Left lung (tissue), 10 donors: ENCODE measurements around the gene WDR1. TPM values are rescaled to one million over a fixed set of nuclear protein-coding genes. Genes with fewer than 3 reads are reported as not detected.

ENCODE experiments used
- ATAC-seq: fragments of 200-7000 bp; cut with Tn5 transposase; one replicate; pipeline ENCODE4 v1.9.1; 2020; ENCODE audit warnings: moderate library complexity
- DNase-seq, 4 donors: peaks; one replicate each; pipeline ENCODE4 v3.0.0-alpha.2; 2013 to 2020
- H3K27ac ChIP-seq, 2 donors: fragments of 200-600 bp; sonication (generic) in 1 of 2; one replicate each; pipeline versions ENCODE4 v1.5.0 to v1.8.0; 2020 to 2021
- H3K27me3 ChIP-seq, 2 donors: fragments of 200-600 bp; sonication (generic) in 1 of 2; one replicate each; pipeline versions ENCODE4 v1.5.0 to v1.8.0; 2020 to 2021
- H3K36me3 ChIP-seq, 2 donors: fragments of 200-600 bp; sonication (generic) in 1 of 2; one replicate each; pipeline versions ENCODE4 v1.5.0 to v1.8.0; 2020 to 2021
- H3K4me1 ChIP-seq, 2 donors: fragments of 200-600 bp; one replicate each; pipeline ENCODE4 v1.8.0; 2021
- H3K4me3 ChIP-seq, 2 donors: fragments of 200-600 bp; sonication (generic) in 1 of 2; one replicate each; pipeline versions ENCODE4 v1.5.0 to v1.8.0; 2020 to 2021; ENCODE audit warnings: mild to moderate bottlenecking in 1 of 2
- H3K9me3 ChIP-seq, 2 donors: fragments of 200-600 bp; sonication (generic) in 1 of 2; one replicate each; pipeline versions ENCODE4 v1.5.0 to v1.8.0; 2020 to 2021
- CTCF ChIP-seq, 2 donors: fragments of 200-600 bp; sonication (generic) in 1 of 2; IDR thresholded peaks; one replicate each; pipeline versions ENCODE4 v1.5.0 to v1.8.0; 2021; ENCODE audit warnings: antibody characterized with exemption in 2 of 2
- intact Hi-C, 2 donors: fragments of 100-400 bp; cut with DNase I; formaldehyde crosslinking; loops; one replicate each; pipeline versions ENCODE4 v1.11.2 to v1.14.2; 2022
- polyA plus RNA-seq, 6 donors: library from polyadenylated mRNA; unstranded; fragments of 120-200 nt; gene quantifications; one replicate each; pipeline ENCODE4 v1.2.1, GENCODE V29; 2013; ENCODE audit not compliant: insufficient read length in 6 of 6
- total RNA-seq, 2 donors: library from RNA; stranded (reverse); fragmentation: NEBNext Ultra II Directional; extraction: Animal tissue kit (Norgen Biotek cat#: 25700); gene quantifications; one replicate each; pipeline ENCODE4 v1.2.1, GENCODE V29; 2021
- donor health status: DM: no; HTN: yes; CAD: no.
- donor health status: DM: no; HTN: no; CAD: no.

Gene WDR1
- total and polyA plus RNA-seq, 8 donors, result 133 to 303 (median 157) TPM

GRCh38 chr4:10114607-10115006 lies 2.0 kb downstream of the WDR1 start:
- peaks cover 26 to 73% of the 10 kb centered on the region in 2 donors for H3K4me1 ChIP-seq

GRCh38 chr4:10114147-10114546 lies 2.5 kb downstream of the WDR1 start:
- intact Hi-C loops, result no loop called here
- Histone ChIP-seq H3K36me3 (peaks cover 0 to 63% of the 10 kb centered on the region in 2 donors), H3K27ac (no peak overlapping the region), H3K4me3 (peak overlapping the region in 1 of 2 donors; percentile 97), H3K9me3 (no peaks in the 10 kb centered on the region), H3K27me3 (no peaks in the 10 kb centered on the region), H3K4me1 (peaks cover 31 to 78% of the 10 kb centered on the region in 2 donors)
- no peak for TF ChIP-seq CTCF (IDR thresholded peaks at IDR 0.05)
- ATAC-seq (no peak), DNase-seq (no peak)

More at GRCh38 chr4:10114607-10115006, 2.0 kb downstream of the WDR1 start:
- ATAC-seq (no peak), DNase-seq (no peak)
- Histone ChIP-seq H3K27me3 (no peaks in the 10 kb centered on the region), H3K4me3 (peak overlapping the region in 1 of 2 donors; percentile 97), H3K27ac (peak overlapping the region; percentile 98 to 99), H3K36me3 (peaks cover 0 to 58% of the 10 kb centered on the region in 2 donors), H3K9me3 (no peaks in the 10 kb centered on the region)
- no peak for TF ChIP-seq CTCF (IDR thresholded peaks at IDR 0.05)
- intact Hi-C loops, result no loop called here

- peaks cover 0 to 69% of the 10 kb centered on the region in 2 donors for H3K36me3 ChIP-seq
- DNase-seq (no peak), ATAC-seq (no peak)
- H3K27ac ChIP-seq, result no peak overlapping the region
- intact Hi-C loops, result no loop called here
- peaks cover 34 to 84% of the 10 kb centered on the region in 2 donors for H3K4me1 ChIP-seq
- peak overlapping the region in 1 of 2 donors; percentile 97 for H3K4me3 ChIP-seq
- TF ChIP-seq CTCF (IDR thresholded peaks at IDR 0.05), result no peak
- no peaks in the 10 kb centered on the region for H3K27me3 ChIP-seq
- H3K9me3 ChIP-seq, result no peaks in the 10 kb centered on the region
These were observed 3.1 kb downstream of the WDR1 start for GRCh38 chr4:10113362-10114047.

GRCh38 chr4:10112658-10113284 lies 3.8 kb downstream of the WDR1 start:
- Histone ChIP-seq H3K27ac (no peak overlapping the region), H3K4me1 (peaks cover 36 to 85% of the 10 kb centered on the region in 2 donors), H3K36me3 (peaks cover 0 to 77% of the 10 kb centered on the region in 2 donors), H3K4me3 (no peak overlapping the region), H3K27me3 (no peaks in the 10 kb centered on the region), H3K9me3 (no peaks in the 10 kb centered on the region)
- intact Hi-C loops, result no loop called here
- DNase-seq (no peak), ATAC-seq (no peak)
- TF ChIP-seq CTCF (IDR thresholded peaks at IDR 0.05), result no peak

GRCh38 chr4:10111067-10111801 lies 5.4 kb downstream of the WDR1 start:
- peaks cover 0 to 85% of the 10 kb centered on the region in 2 donors for H3K36me3 ChIP-seq
- no peak overlapping the region for H3K4me3 ChIP-seq
- H3K4me1 ChIP-seq, result peaks cover 50 to 95% of the 10 kb centered on the region in 2 donors
- ATAC-seq (no peak), DNase-seq (no peak)
- no peaks in the 10 kb centered on the region for H3K27me3 ChIP-seq
- H3K27ac ChIP-seq, result no peak overlapping the region
- H3K9me3 ChIP-seq, result no peaks in the 10 kb centered on the region
- intact Hi-C loops, result no loop called here
- no peak for TF ChIP-seq CTCF (IDR thresholded peaks at IDR 0.05)
